Keratinocyte (primary cell): Measurements from ENCODE around the gene DCHS2. TPM values are rescaled to one million over a fixed set of nuclear protein-coding genes. Genes with fewer than 3 reads are reported as not detected.

ENCODE experiments used
- DNase-seq: peaks from one replicate; pipeline ENCODE4 v3.0.0-alpha.2; 2011; ENCODE audit warnings: low read depth, missing footprints, low spot score
- FAIRE-seq: peaks from 2 replicates; lab custom pipeline; 2011; peaks lifted over from hg19 to GRCh38; lab: Jason Lieb, UNC
- H2AFZ ChIP-seq: 2 replicates; pipeline ENCODE4 v1.6.0; 2012; ENCODE audit warnings: low read length, control low read depth, inconsistent platforms; ENCODE audit not compliant: control insufficient read depth
- H3K27ac ChIP-seq: 2 replicates; pipeline ENCODE4 v1.5.1; 2011; ENCODE audit warnings: low read length; ENCODE audit not compliant: control insufficient read depth, insufficient read depth
- H3K27me3 ChIP-seq: 3 replicates; pipeline ENCODE4 v1.6.0; 2011; ENCODE audit warnings: low read length; ENCODE audit not compliant: control insufficient read depth, insufficient read depth; ENCODE audit errors: extremely low read depth
- H3K36me3 ChIP-seq, 2 experiments: 2 replicates in 1 of 2; 3 replicates in 1 of 2; pipeline ENCODE4 v1.5.1; 2011; ENCODE audit warnings: low read length in 2 of 2, mild to moderate bottlenecking in 1 of 2; ENCODE audit not compliant: control insufficient read depth in 2 of 2, insufficient read depth in 2 of 2; ENCODE audit errors: extremely low read depth in 1 of 2
- H3K4me1 ChIP-seq: 3 replicates; pipeline ENCODE4 v1.5.1; 2011; ENCODE audit warnings: low read length; ENCODE audit not compliant: control insufficient read depth, insufficient read depth; ENCODE audit errors: extremely low read depth
- H3K4me2 ChIP-seq: 3 replicates; pipeline ENCODE4 v1.6.0; 2011; ENCODE audit warnings: low read depth, low read length; ENCODE audit not compliant: control insufficient read depth, insufficient read depth; ENCODE audit errors: extremely low read depth
- H3K4me3 ChIP-seq, 3 experiments: fragments of 200-600 bp in 1 of 3; sonication (generic) in 1 of 3; 2 replicates in 2 of 3; 3 replicates in 1 of 3; pipeline ENCODE4 v1.5.1; 2011 to 2016; ENCODE audit warnings: low read length in 3 of 3, mild to moderate bottlenecking in 3 of 3, control low read depth in 2 of 3, inconsistent platforms in 1 of 3, low read depth in 1 of 3, mixed read lengths in 1 of 3, mixed run types in 1 of 3, moderate library complexity in 1 of 3; ENCODE audit not compliant: control insufficient read depth in 2 of 3, insufficient read depth in 2 of 3; ENCODE audit errors: extremely low read depth in 1 of 3
- H3K79me2 ChIP-seq: 2 replicates; pipeline ENCODE4 v1.6.0; 2012; ENCODE audit warnings: low read length; ENCODE audit not compliant: control insufficient read depth, insufficient read depth
- H3K9ac ChIP-seq: 3 replicates; pipeline ENCODE4 v1.6.0; 2011; ENCODE audit warnings: low read length; ENCODE audit not compliant: control insufficient read depth, insufficient read depth; ENCODE audit errors: extremely low read depth
- H3K9me1 ChIP-seq: 3 replicates; pipeline ENCODE4 v1.6.0; 2011; ENCODE audit warnings: low read length; ENCODE audit not compliant: control insufficient read depth, insufficient read depth; ENCODE audit errors: extremely low read depth
- H3K9me3 ChIP-seq: 2 replicates; pipeline ENCODE4 v1.5.1; 2012; ENCODE audit warnings: low read depth, low read length; ENCODE audit not compliant: control insufficient read depth
- H4K20me1 ChIP-seq: 3 replicates; pipeline ENCODE4 v1.6.0; 2011; ENCODE audit warnings: low read length; ENCODE audit not compliant: control insufficient read depth, insufficient read depth; ENCODE audit errors: extremely low read depth
- EZH2 ChIP-seq: IDR thresholded peaks from one replicate; pipeline ENCODE4 v1.6.1; 2012; ENCODE audit warnings: inconsistent platforms, mild to moderate bottlenecking, low read length, moderate library complexity
- dilution Hi-C: fragments of 300-500 bp; cut with MboI; formaldehyde crosslinking; loops from one replicate; pipeline ENCODE4 v1.7.0; 2020; ENCODE audit warnings: low sequenced_read_pairs; ENCODE audit not compliant: extremely low pct_ligation_motif_present
- polyA plus RNA-seq, 5 experiments: library from polyadenylated mRNA; depleted of rRNA in 3 of 5; stranded (reverse) in 3 of 5; stranded (forward) in 1 of 5; unstranded in 1 of 5; fragments of >200 nt; gene quantifications; 1 replicate in 1 of 5; 2 replicates in 3 of 5; 3 replicates in 1 of 5; pipeline versions ENCODE4 v1.2.1 to v1.2.3, GENCODE V29; 2011 to 2012; ENCODE audit warnings: missing spikeins in 2 of 5, low read depth in 1 of 5, low replicate concordance in 1 of 5
- TF ChIP-seq, protein P1 (sequence below), 3 experiments: IDR thresholded peaks in 1 of 3; conservative IDR thresholded peaks in 1 of 3; optimal IDR thresholded peaks in 1 of 3; 2 replicates in 2 of 3; 3 replicates in 1 of 3; pipeline versions ENCODE3 to v1.5.1; 2011; ENCODE audit warnings: low read length in 3 of 3, mild to moderate bottlenecking in 3 of 3, moderate library complexity in 2 of 3, control low read depth in 1 of 3, inconsistent platforms in 1 of 3; ENCODE audit not compliant: insufficient read depth in 2 of 3; ENCODE audit errors: extremely low read depth in 1 of 3

DCHS2 gene
- polyA plus RNA-seq, 1 donor (not counting 4 experiments of a cell fraction or from before 2014, with no cell fraction given) = 0.01 TPM

DNA sequence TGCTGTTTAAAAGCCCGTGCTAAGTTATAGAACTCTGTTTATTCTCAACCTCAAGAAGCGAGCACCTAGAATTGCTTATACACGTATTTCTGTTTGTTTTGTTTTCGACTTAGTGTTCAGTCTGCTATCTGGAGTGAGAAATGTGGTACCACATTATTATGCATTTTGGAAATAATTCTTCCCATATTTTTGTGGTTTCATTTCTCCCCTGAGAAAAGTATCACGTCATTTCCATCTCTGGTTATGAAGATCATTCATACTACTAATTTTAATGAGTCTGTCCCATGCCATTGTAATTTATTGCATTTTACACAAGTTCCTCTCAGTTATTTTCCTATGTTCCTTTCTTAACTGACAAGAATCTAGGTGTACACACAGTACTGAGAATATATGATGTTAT, 186.0 kb downstream of the DCHS2 start:
- no peak overlapping the region for H3K4me3 ChIP-seq
- no peaks in the 10 kb centered on the region for H3K9me3 ChIP-seq
- H3K79me2 ChIP-seq = no peaks in the 10 kb centered on the region
- dilution Hi-C loops = no loop called here
- H3K36me3 ChIP-seq = no peaks in the 10 kb centered on the region
- no peak for FAIRE-seq
- no peak overlapping the region for H3K27ac ChIP-seq
- no peaks in the 10 kb centered on the region for H3K4me1 ChIP-seq
- H2AFZ ChIP-seq = no peak overlapping the region
- no peak overlapping the region for H3K4me2 ChIP-seq
- no peaks in the 10 kb centered on the region for H4K20me1 ChIP-seq
- H3K27me3 ChIP-seq = no peaks in the 10 kb centered on the region
- TF ChIP-seq, protein P1, sequence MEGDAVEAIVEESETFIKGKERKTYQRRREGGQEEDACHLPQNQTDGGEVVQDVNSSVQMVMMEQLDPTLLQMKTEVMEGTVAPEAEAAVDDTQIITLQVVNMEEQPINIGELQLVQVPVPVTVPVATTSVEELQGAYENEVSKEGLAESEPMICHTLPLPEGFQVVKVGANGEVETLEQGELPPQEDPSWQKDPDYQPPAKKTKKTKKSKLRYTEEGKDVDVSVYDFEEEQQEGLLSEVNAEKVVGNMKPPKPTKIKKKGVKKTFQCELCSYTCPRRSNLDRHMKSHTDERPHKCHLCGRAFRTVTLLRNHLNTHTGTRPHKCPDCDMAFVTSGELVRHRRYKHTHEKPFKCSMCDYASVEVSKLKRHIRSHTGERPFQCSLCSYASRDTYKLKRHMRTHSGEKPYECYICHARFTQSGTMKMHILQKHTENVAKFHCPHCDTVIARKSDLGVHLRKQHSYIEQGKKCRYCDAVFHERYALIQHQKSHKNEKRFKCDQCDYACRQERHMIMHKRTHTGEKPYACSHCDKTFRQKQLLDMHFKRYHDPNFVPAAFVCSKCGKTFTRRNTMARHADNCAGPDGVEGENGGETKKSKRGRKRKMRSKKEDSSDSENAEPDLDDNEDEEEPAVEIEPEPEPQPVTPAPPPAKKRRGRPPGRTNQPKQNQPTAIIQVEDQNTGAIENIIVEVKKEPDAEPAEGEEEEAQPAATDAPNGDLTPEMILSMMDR (optimal IDR thresholded peaks at IDR 0.05 in 1 of 3, IDR thresholded peaks at IDR 0.05 in 1 of 3, conservative IDR thresholded peaks at IDR 0.05 in 1 of 3; ENCODE audit: extremely low read depth in 1 of 3, insufficient read depth in 2 of 3, low read length in 3 of 3) = no peak
- TF ChIP-seq EZH2 = no peak
- no peak for DNase-seq
- no peak overlapping the region for H3K9ac ChIP-seq
- H3K9me1 ChIP-seq = no peaks in the 10 kb centered on the region

DNA sequence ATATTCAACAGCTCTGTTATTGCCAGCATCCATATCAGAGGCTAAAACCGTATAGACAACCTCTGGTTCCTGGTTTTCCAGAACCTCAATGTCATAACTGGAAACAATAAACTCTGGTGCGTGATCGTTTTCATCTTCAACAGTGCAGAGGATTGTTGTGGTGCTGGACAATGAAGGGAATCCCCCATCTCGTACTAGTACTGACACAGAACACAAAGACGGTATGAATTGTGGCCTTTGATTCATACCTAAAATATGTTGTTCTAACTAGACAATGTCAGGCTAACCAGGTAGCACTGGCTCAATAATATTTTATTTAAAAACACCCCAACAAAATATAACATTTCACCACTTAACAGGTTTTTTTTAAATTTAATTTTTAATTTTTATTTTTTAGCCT, 186.9 kb downstream of the DCHS2 start:
- H3K4me3 ChIP-seq = no peak overlapping the region
- H2AFZ ChIP-seq = no peak overlapping the region
- FAIRE-seq (no peak), DNase-seq (no peak)
- no peaks in the 10 kb centered on the region for H3K9me1 ChIP-seq
- no peaks in the 10 kb centered on the region for H3K4me1 ChIP-seq
- H3K27me3 ChIP-seq = no peaks in the 10 kb centered on the region
- no peak overlapping the region for H3K9ac ChIP-seq
- H3K27ac ChIP-seq = no peak overlapping the region
- dilution Hi-C loops = no loop called here
- H3K36me3 ChIP-seq = no peaks in the 10 kb centered on the region
- TF ChIP-seq, protein P1 (optimal IDR thresholded peaks at IDR 0.05 in 1 of 3, IDR thresholded peaks at IDR 0.05 in 1 of 3, conservative IDR thresholded peaks at IDR 0.05 in 1 of 3; ENCODE audit: extremely low read depth in 1 of 3, insufficient read depth in 2 of 3, low read length in 3 of 3) = no peak
- no peak for TF ChIP-seq EZH2
- H3K79me2 ChIP-seq = no peaks in the 10 kb centered on the region
- H3K4me2 ChIP-seq = no peak overlapping the region
- H3K9me3 ChIP-seq = no peaks in the 10 kb centered on the region
- no peaks in the 10 kb centered on the region for H4K20me1 ChIP-seq
